HepG2 (cell line): Measurements from ENCODE around the gene BAIAP3. TPM values are rescaled to one million over a fixed set of nuclear protein-coding genes. Genes with fewer than 3 reads are reported as not detected.
A peak's percentile ranks its signal among the peaks of the same experiment; 100 is the strongest.

Experiments
- ATAC-seq: fragments of 200-7000 bp; cut with Tn5 transposase; 3 replicates; pipeline ENCODE4 v1.9.1; 2020; ENCODE audit warnings: mild to moderate bottlenecking, moderate library complexity
- BruUV-seq: library from RNA; stranded (reverse); fragments of 400-500 nt; replicated peaks from 2 replicates; lab custom pipeline; 2021; lab: Mats Ljungman, UMichigan
- CTCF ChIA-PET: fragments of 300-600 bp; formaldehyde crosslinking; extraction: SDS; loops from one replicate; lab custom pipeline; 2021; ENCODE audit warnings: low total read pairs, inconsistent platforms, low intra/inter-chr PET ratio; lab: Yijun Ruan, JAX
- POLR2A ChIA-PET: fragments of 350-600 bp; sonication (Branson Sonifier 250); formaldehyde crosslinking; loops from one replicate; lab custom pipeline; 2020; ENCODE audit warnings: antibody characterized with exemption, inconsistent platforms; lab: Yijun Ruan, JAX
- DNase-seq: peaks from one replicate; pipeline ENCODE4 v3.0.0-alpha.2; 2015; ENCODE audit warnings: low spot score
- FAIRE-seq: peaks from 3 replicates; lab custom pipeline; 2011; peaks lifted over from hg19 to GRCh38; lab: Jason Lieb, UNC
- H2AFZ ChIP-seq: one replicate; pipeline ENCODE4 v1.6.1; 2011; ENCODE audit warnings: low read length, inconsistent platforms
- H3K27ac ChIP-seq: fragments of 300-600 bp; 3 replicates; pipeline ENCODE4 v1.8.0; 2011; ENCODE audit warnings: mixed run types, mild to moderate bottlenecking, mixed read lengths, low read length, inconsistent platforms; ENCODE audit not compliant: insufficient read depth; ENCODE audit errors: extremely low read length
- H3K27me3 ChIP-seq, 2 experiments: fragments of 200-600 bp in 1 of 2; 2 replicates in 1 of 2; 3 replicates in 1 of 2; pipeline versions ENCODE4 v1.6.0 to v1.8.0; 2011; ENCODE audit warnings: low read length in 2 of 2, mild to moderate bottlenecking in 2 of 2, moderate library complexity in 2 of 2, inconsistent platforms in 1 of 2; ENCODE audit not compliant: insufficient read depth in 2 of 2, control insufficient read depth in 1 of 2
- H3K36me3 ChIP-seq, 2 experiments: fragments of 200-600 bp in 1 of 2; replicated peaks in 1 of 2; 2 replicates in 1 of 2; 3 replicates in 1 of 2; pipeline versions ENCODE4 v1.5.1 to v1.8.0; 2011; ENCODE audit warnings: low read length in 2 of 2, inconsistent platforms in 1 of 2; ENCODE audit not compliant: insufficient read depth in 2 of 2, control insufficient read depth in 1 of 2
- H3K4me1 ChIP-seq: 2 replicates; pipeline ENCODE4 v1.5.1; 2012; ENCODE audit warnings: low read length, inconsistent platforms; ENCODE audit not compliant: insufficient read depth
- H3K4me2 ChIP-seq: 2 replicates; pipeline ENCODE4 v1.6.0; 2011; ENCODE audit warnings: low read depth, low read length, inconsistent platforms
- H3K4me3 ChIP-seq, 3 experiments: fragments of 200-600 bp in 1 of 3; sonication (generic), shearing (Covaris generic) in 1 of 3; replicated peaks in 1 of 3; 2 replicates each; pipeline ENCODE4 v1.5.1; 2011 to 2016; ENCODE audit warnings: low read length in 3 of 3, inconsistent platforms in 2 of 3, low read depth in 2 of 3, mild to moderate bottlenecking in 2 of 3, control low read depth in 1 of 3, mixed read lengths in 1 of 3; ENCODE audit not compliant: insufficient read depth in 1 of 3
- H3K79me2 ChIP-seq: one replicate; pipeline ENCODE4 v1.6.1; 2011; ENCODE audit warnings: low read length, inconsistent platforms; ENCODE audit not compliant: insufficient read depth
- H3K9ac ChIP-seq: 2 replicates; pipeline ENCODE4 v1.6.0; 2011; ENCODE audit warnings: mild to moderate bottlenecking, low read depth, low read length, inconsistent platforms; ENCODE audit not compliant: insufficient read depth
- H3K9me3 ChIP-seq: 2 replicates; pipeline ENCODE4 v1.5.1; 2012; ENCODE audit warnings: mild to moderate bottlenecking, low read length
- H4K20me1 ChIP-seq: 2 replicates; pipeline ENCODE4 v1.6.0; 2011; ENCODE audit warnings: inconsistent platforms, mild to moderate bottlenecking, low read length, moderate library complexity; ENCODE audit not compliant: insufficient read depth
- EZH2 ChIP-seq: conservative IDR thresholded peaks from 2 replicates; pipeline ENCODE4 v1.6.1; 2012; ENCODE audit warnings: mild to moderate bottlenecking, low read depth, low read length, moderate library complexity
- SP5 ChIP-seq: IDR thresholded peaks from 2 replicates; pipeline ENCODE4 v1.6.1; 2016; ENCODE audit warnings: low read depth, borderline replicate concordance
- ZNF687 ChIP-seq: sonication (generic); formaldehyde crosslinking; IDR thresholded peaks from 2 replicates; pipeline ENCODE4 v1.5.1; 2020; ENCODE audit warnings: mild to moderate bottlenecking, missing genetic modification reagents, moderate library complexity
- WGBS: methylation state at CpG from one replicate; pipeline ENCODE4 v1.1.6; 2017; ENCODE audit warnings: low lambda C conversion rate; 5-methylcytosine and 5-hydroxymethylcytosine counted together
- in situ Hi-C: cut with HindIII; loops from 2 replicates; pipeline ENCODE4 v1.10.0; 2017; ENCODE audit warnings: low pct_unique_long_range_greater_than_20kb; ENCODE audit not compliant: extremely low pct_ligation_motif_present
- intact Hi-C: fragments of 100-400 bp; cut with micrococcal nuclease; formaldehyde crosslinking; loops from one replicate; pipeline ENCODE4 v1.10.0; 2022; ENCODE audit not compliant: unreplicated experiment
- polyA plus RNA-seq, 8 experiments: library from polyadenylated mRNA; depleted of rRNA in 3 of 8; stranded (reverse) in 7 of 8; unstranded in 1 of 8; fragments of >200 nt; fragmentation: Illumina TruSeq in 4 of 8; extraction: Trizol in 4 of 8; gene quantifications; 2 replicates each; pipeline versions ENCODE4 v1.2.1 to v1.2.3, GENCODE V29; 2011 to 2016; ENCODE audit warnings: low read depth in 4 of 8, missing spikeins in 1 of 8, mixed read lengths in 1 of 8; ENCODE audit not compliant: insufficient read depth in 1 of 8
- total RNA-seq, 5 experiments: library from RNA; depleted of rRNA; stranded (reverse); fragments of >200 nt; fragmentation: Illumina TruSeq; extraction: Trizol; gene quantifications; 2 replicates each; pipeline ENCODE4 v1.2.3, GENCODE V29; 2016; ENCODE audit warnings: low read depth in 1 of 5

BAIAP3 gene
- total and polyA plus RNA-seq, 2 of the 13 experiments (the other 11 are each of a cell fraction or from before 2014, with no cell fraction given), result 3.2 to 5.7 TPM

- BruUV-seq, result no TSS peak
- peaks cover 42% of the 10 kb centered on the region for H3K4me1 ChIP-seq
- DNase-seq (no peak), FAIRE-seq (no peak), ATAC-seq (peak; percentile 13; the same call in 2 of the 3 replicates)
- H2AFZ ChIP-seq, result no peak overlapping the region
- CTCF ChIA-PET, result no interaction called here
- H3K4me3 ChIP-seq, result peak overlapping the region in 1 of 3 experiments; percentile 17; a peak in 1 of 6 replicates
- peaks cover 23 to 62% of the 10 kb centered on the region in 2 experiments for H3K27me3 ChIP-seq
- H3K36me3 ChIP-seq, result no peaks in the 10 kb centered on the region
- POLR2A ChIA-PET, result no interaction called here
- H3K79me2 ChIP-seq, result no peaks in the 10 kb centered on the region
- H3K9ac ChIP-seq, result no peak overlapping the region
- in situ Hi-C loops, result no loop called here
- intact Hi-C loops, result no loop called here
- no peak overlapping the region; the same call in 1 of the 2 replicates for H3K4me2 ChIP-seq
- TF ChIP-seq SP5 (CRISPR knock-in tag), result no peak
- peak; percentile 91 for TF ChIP-seq EZH2
- 0 out of 2 replicates have a peak, but pooled peaks have one; percentile 18 for TF ChIP-seq ZNF687 (CRISPR knock-in tag)
- H3K9me3 ChIP-seq, result no peaks in the 10 kb centered on the region
- H3K27ac ChIP-seq, result no peak overlapping the region
- WGBS, result 0% methylated on average over 9 of the region's 40 CpGs
- H4K20me1 ChIP-seq, result no peaks in the 10 kb centered on the region
These were observed 45.3 kb upstream of the BAIAP3 start for GRCh38 chr16:1287982-1288670.
